GM12892 (cell line): ENCODE results near the gene PCDHA1.

Experiments used
- POLR2A ChIP-seq: IDR thresholded peaks from 2 replicates; pipeline ENCODE4 v1.6.1; 2011; ENCODE audit warnings: low read depth, low read length, control low read depth
- TAF1 ChIP-seq: IDR thresholded peaks from 2 replicates; pipeline ENCODE4 v1.6.1; 2011; ENCODE audit warnings: low read depth, mild to moderate bottlenecking, control low read depth, low read length, borderline replicate concordance

DNA sequence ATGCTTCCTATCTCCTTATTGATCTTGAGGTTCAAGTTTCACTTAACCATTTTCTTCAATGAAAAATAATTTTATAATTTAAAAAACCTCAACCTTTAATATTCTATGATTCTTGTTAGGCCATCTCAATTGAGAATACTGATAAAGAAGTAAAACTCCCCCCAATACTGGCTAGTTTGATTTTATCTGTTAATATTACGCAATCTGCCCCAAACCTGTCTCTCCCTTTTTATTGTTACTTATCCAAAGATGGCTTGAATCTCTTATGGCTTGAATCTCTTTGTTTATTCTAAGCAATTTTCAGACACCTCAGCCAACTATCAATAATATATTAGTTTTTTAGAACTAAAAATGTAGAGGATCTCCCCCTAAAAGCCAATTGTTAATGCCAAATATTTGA, 176.2 kb downstream of the PCDHA1 start:
- TF ChIP-seq TAF1 (no peak), POLR2A (no peak)
